Measurements from ENCODE around the gene CXCL3.
"Not testable (repeated sequence)": the region's sequence is repeated elsewhere in the genome, so short reads cannot be mapped to it uniquely, and the experiment has no call there.

The CXCL3 gene

DNA sequence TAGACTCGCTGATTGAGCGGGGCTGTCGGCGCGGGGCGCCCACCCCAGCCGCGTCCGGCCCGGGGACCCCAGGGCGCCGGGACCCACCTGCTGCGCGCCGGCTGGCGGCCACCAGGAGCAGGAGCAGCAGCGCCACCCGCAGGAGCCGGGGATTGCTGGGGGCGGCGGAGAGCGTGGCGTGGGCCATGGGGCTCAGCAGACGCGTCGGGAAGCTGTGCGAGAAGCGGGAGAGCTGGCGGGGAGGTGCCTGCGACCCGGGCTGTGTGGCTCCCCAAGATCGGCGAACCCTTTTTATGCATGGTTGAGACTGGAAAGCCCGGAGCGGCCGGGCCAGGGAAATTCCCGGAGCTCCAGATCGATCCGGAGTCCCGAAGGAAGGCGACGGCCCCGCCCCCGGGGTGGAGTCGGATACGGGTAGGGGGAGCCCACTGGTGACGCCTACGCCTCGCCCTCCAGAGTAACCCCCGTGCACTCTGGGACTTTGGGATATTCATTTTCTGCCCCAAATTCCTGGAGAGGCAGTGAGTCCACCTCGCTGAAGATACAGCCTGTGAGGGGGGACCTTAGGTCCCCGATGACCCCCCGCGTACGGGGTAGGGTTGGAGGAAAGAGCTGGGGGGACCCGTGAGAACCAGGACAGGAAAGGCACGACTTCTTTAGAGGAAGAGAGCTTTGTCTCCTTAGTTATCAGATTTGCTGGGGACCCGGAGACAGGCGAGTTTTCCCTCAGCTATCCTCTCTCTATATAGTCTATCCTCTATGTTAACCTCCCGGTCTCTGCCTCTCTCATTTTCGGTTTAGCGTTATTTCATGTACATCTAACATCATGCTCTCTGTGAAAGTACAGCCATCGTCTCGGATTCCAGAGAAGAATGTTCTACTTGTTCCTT lies at the start of gene CXCL3:
CXCL3 (minus strand) TSS at position 265 of the 890 bp plus-strand sequence; CDS start at position 187, 78 bp downstream.
- DNase-seq: peak; percentile 71
- in situ Hi-C loops (cut with HindIII; ENCODE audit: low pct_ligation_motif_present, low pct_unique_long_range_greater_than_20kb, low sequenced_read_pairs): no loop called here

DNA sequence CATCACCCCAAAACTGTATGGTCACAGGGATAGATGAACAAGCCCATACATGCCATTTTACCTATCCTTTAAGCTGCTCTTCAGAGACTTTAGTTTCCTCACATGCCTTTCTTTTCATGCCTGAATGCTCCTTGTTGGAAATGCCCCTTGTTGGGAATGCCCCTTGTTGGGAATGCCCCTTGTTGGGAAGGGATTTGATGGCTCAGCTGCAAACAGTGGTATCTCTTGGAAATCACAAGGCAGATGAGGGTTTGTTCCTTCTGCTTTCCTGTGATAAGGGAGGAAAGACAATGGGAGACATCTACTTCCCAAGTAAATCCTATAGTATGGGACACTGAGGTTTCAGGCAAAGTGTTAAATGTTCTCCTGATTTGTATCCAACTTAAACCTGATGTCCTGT lies 49.0 kb upstream of the CXCL3 start:
- in situ Hi-C loops (cut with HindIII; ENCODE audit: low pct_ligation_motif_present, low pct_unique_long_range_greater_than_20kb, low sequenced_read_pairs): no loop called here
- no peak for DNase-seq

DNA sequence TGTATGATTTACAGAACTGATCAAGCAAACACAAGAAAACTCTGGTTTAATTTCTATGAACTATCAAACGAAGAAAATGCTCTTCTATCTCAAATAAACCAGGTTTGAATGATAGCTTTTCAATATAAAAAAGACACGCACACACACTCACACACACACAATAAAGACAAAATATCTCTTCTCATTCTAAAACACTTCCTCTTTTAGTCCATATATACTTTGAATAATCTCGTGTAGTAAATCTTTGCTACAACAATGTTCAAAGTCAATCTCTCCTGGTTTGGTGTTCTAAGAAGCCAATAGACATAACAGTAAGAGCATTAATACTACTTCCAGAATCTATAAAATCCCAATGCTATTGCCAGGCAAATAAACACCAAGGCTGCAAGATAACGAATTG lies 47.2 kb upstream of the CXCL3 start:
- no peak for DNase-seq
- in situ Hi-C loops (cut with HindIII; ENCODE audit: low pct_ligation_motif_present, low pct_unique_long_range_greater_than_20kb, low sequenced_read_pairs): no loop called here

DNA sequence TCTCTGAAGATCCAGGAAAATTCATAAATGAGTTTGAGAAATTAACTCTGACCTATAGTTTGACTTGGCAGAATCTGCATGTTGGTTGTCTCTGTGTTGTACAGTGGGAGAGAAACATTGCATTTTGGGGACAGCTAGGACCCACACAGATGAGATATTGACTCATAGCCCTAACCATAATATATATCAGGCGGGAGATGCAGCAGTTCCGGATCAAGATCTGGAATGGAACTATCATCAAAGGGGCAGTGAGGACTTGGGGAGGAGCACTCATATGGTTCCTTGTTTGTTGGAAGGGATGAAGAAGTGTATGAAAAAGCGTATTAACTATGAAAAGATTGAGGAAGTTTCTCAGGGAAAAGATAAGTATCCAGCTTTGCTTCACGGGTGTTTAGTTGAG lies 46.5 kb upstream of the CXCL3 start:
- no peak for DNase-seq
- in situ Hi-C loops (cut with HindIII; ENCODE audit: low pct_ligation_motif_present, low pct_unique_long_range_greater_than_20kb, low sequenced_read_pairs): no loop called here

DNA sequence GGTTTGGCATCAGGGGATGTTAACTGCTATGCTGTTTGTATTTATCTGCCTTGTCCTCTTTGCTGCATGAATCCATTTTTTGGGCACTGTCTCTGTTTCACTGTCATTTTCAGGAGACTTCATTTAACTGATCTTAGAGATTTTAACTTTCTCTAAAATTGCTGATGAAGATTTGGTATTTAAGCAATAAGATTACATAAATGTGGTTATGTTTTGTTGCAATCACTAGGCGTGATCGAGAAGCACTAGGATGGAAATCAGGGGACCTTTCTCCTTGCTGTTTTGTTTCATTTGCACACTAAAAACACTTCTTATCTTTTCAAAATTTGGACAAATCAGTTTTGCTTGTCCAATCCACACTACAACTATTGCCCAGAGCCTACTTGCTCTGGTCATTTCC lies 45.1 kb upstream of the CXCL3 start:
- in situ Hi-C loops (cut with HindIII; ENCODE audit: low pct_ligation_motif_present, low pct_unique_long_range_greater_than_20kb, low sequenced_read_pairs): no loop called here
- no peak for DNase-seq

DNA sequence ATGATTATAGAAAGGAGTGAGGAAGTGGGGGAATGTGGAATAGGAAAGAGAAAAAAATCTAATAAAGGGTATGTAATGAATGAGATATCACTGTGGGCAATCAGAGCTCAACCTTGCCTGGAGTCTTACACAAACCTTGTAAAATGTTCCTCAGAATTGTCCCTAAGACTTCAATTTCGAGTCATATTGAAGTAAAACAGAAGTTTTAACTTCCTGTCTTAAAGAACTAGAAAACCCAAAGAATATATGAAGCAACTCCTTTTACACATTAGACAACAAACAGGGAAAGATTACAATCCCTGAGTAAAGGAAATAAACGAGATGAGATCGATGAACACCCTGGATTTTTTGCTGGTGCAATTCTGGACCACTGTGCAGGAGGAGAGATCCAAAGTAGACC lies 42.5 kb upstream of the CXCL3 start:
- in situ Hi-C loops (cut with HindIII; ENCODE audit: low pct_ligation_motif_present, low pct_unique_long_range_greater_than_20kb, low sequenced_read_pairs): no loop called here
- no peak for DNase-seq

DNA sequence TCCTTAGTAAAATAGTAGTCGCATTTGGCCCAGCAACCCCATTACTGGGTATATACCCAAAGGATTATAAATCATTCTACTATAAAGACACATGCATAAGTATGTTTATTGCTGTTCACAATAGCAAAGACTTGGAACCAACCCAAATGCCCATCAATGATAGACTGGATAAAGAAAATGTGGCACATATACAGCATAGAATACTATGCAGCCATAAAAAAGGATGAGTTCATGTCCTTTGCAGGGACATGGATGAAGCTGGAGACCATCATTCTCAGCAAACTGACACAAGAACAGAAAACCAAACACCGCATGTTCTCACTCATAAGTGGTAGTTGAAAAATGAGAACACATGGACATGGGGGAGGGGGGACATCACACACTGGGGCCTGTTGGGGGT lies 41.9 kb upstream of the CXCL3 start:
- in situ Hi-C loops (cut with HindIII; ENCODE audit: low pct_ligation_motif_present, low pct_unique_long_range_greater_than_20kb, low sequenced_read_pairs); DNase-seq: not testable (repeated sequence)

DNA sequence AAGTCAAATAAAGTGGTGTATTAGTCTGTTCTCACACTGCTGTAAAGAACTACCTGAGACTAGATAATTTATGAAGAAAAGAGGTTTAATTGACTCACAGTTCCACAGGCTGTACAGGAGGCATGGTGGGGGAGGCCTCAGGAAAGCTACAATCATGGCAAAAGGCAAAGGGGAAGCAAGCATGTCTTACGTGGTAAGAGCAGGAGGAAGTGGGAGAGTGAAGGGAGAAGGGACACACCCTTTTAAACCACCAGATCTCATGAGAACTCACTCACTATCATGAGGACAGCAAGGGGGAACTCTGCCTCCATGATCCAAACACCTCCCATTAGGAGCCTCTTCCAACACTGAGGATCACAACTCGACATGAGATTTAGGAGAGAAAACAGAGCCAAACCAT lies 40.5 kb upstream of the CXCL3 start:
- DNase-seq; in situ Hi-C loops (cut with HindIII; ENCODE audit: low pct_ligation_motif_present, low pct_unique_long_range_greater_than_20kb, low sequenced_read_pairs): not testable (repeated sequence)

DNA sequence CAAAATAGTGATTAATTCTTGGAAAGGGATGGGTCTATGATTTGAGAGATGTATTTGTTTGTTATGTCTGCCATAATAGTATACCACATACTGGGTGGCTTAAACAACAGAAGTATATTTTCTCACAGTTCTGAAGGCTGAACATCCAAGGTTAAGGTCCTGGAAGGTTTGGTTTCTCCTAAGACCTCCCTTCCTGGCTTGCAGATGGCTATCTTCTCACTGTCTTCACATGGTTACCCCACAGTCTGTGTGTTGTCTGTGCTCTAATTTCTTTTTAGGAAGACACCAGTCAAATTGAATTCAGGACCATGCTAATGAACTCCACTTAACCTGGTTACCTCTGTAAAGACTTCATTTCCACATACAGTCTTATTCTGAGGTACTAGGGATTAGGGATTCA lies 34.9 kb upstream of the CXCL3 start:
- in situ Hi-C loops (cut with HindIII; ENCODE audit: low pct_ligation_motif_present, low pct_unique_long_range_greater_than_20kb, low sequenced_read_pairs): no loop called here
- no peak for DNase-seq

DNA sequence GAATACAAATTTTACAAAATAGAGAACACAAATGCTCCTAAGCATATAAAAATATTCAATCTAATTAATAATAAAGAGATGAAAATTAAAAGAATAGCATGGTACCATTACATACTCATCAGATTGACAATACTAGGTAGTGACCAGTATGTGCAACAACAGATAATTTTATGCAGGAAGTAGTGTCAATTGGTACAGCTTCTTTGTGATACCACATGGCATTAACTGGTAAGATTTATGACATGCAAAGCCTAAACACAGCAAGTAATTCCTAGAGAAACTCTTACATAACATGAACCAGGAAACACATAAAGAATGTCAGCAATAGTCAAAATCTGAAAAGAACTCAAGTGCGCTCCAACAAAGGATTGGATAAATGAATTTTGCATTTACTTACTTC lies 34.2 kb upstream of the CXCL3 start:
- no peak for DNase-seq
- in situ Hi-C loops (cut with HindIII; ENCODE audit: low pct_ligation_motif_present, low pct_unique_long_range_greater_than_20kb, low sequenced_read_pairs): no loop called here

DNA sequence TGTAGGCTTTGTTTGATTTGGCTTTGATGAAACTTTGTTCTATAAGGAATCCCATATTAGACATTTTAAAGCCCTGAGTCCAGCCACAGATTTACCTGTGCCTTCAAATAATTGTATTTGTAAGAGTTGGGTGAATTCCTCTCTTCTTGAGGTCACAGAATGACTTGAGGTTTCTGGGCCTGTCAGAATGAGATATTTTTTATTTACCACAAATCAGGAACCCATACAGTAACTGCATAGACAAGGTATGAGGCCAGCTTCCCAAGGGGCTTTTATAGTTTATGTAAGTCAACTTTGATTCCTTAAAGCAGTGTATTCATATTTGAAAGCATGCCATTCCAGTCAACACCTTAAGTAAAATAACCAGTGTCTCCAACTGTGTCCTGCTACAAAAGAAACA lies 29.1 kb upstream of the CXCL3 start:
- DNase-seq: no peak
- in situ Hi-C loops (cut with HindIII; ENCODE audit: low pct_ligation_motif_present, low pct_unique_long_range_greater_than_20kb, low sequenced_read_pairs): no loop called here

DNA sequence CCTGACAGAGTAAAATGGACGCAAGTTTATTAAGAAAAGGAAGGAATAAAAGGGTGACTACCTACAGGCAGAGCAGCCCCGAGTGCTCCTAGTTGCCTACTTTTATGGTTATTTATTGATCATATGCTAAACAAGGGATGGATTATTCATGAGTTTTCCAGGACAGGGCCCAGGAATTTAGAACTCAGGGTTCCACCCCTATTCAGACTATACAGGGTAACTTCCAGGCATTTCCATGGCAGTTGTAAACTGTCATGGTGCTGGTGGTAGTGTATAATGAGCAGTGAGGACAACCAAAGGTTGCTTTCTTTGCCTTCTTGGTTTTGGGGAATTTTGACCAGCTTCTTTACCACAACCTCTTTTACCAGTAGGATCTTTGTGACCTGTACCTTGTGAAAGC lies 27.7 kb upstream of the CXCL3 start:
- no peak for DNase-seq
- in situ Hi-C loops (cut with HindIII; ENCODE audit: low pct_ligation_motif_present, low pct_unique_long_range_greater_than_20kb, low sequenced_read_pairs): no loop called here

DNA sequence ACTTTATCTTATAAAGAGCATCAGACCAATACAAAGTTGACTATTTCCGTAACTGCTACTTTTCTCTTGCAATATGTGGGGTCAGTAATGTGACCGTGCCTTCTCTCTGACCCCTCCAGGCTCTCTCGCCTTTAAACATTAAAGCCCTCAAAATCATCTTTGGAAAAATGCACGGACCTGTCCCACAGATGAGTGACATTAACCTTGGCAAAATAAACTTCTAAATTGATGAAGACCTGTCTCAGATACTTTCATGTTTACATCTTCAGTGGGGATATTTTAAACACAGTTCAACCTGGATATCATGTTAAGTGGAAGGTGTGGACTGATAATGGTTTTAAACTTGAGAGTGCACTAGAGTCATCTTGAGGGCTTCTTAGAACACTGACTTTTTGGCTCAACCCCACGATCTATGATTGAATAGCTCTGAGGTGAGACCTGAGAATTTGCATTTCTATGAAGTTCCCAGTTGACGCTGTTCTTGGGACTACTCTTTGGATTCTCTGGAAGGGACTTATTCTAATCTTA lies 26.7 kb upstream of the CXCL3 start:
- in situ Hi-C loops (cut with HindIII; ENCODE audit: low pct_ligation_motif_present, low pct_unique_long_range_greater_than_20kb, low sequenced_read_pairs): no loop called here

DNA sequence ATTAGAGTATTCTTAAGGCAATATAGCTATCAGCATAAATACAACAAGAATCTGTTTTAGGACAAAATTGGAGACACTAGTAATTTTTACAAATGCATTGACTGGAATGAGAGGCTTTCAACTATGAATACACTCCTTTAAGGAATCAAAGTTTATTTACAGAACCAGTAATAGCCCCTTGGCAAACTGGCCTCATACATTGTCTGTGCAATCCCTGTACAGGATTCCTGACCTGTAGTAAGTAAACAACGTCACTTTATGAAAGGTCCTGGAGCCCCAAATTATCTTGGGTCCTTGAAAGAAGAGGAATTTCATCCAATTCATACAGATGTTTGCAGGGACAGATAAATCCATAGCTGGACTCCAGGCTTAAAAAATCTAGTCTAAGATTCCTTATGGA lies 25.4 kb upstream of the CXCL3 start:
- in situ Hi-C loops (cut with HindIII; ENCODE audit: low pct_ligation_motif_present, low pct_unique_long_range_greater_than_20kb, low sequenced_read_pairs): no loop called here
- no peak for DNase-seq

More for the DNA sequence above, 26.7 kb upstream of the CXCL3 start:
- no peak for DNase-seq

DNA sequence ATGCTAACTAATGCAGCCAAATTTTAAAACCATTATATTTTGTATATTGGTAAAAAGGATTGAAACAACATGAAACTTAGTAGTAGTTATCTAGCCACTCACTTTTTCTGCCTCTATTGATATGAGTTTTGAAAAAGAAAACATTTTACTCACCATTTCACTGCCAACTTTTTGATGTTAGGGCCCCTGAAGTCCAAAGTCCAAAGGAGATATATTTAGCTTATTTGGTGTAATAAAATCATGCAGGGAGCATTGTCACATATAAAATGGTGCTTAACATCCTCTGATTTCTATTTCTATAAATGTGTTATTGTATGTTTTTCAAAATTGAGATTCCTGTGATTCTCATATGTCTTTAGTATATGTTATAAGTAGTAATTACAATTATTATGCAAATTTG lies 24.5 kb upstream of the CXCL3 start:
- in situ Hi-C loops (cut with HindIII; ENCODE audit: low pct_ligation_motif_present, low pct_unique_long_range_greater_than_20kb, low sequenced_read_pairs): no loop called here
- no peak for DNase-seq

DNA sequence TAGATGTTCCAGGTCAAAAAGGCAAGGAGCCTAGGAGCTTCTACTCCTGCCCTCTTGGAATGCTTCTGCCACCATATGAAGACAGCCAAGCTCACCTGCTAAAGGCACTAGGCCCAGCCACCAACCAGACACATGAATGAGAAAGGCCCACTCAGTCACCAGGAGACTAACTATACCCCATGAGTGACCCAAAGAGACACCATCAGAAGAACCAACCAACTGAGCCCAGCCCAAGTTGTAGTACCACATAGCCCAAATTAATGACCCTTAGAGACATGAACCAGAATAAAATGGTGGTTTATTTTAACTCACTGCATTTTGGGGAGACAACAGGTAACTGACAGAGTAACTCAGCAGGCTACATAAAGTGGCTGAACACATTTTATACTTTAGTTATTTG lies 22.9 kb upstream of the CXCL3 start:
- no peak for DNase-seq
- in situ Hi-C loops (cut with HindIII; ENCODE audit: low pct_ligation_motif_present, low pct_unique_long_range_greater_than_20kb, low sequenced_read_pairs): no loop called here

DNA sequence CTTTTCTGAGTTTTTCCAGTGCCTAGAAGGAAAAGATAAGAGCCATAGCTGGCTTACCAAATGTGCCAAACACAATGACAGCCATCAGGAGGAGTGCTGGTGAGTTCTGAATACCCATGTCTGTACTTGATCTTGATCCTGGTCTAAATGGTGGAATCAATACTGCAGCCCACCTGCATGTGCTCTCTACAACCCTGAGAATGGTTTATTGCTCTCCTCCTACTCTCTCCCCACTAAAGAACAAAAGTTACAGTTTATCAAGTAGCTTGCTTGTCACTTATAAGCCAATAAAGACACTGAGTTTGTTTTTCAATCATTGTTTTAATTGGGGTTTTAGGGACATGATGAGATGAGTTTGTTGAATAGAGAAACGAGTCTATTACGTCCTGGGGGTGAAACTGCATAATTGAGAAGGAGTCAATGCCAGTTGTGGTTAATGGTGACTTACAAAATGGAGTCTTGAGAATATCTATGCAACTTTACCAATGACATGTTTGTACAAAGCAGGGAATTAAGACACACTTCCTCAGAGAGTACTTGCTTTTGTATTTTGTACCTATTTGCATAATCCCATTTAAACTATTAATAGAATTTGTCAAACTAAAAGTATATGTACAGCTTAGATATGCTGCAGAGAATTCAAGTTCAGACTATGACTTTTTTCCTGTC lies 20.8 kb upstream of the CXCL3 start:
- no peak for DNase-seq
- in situ Hi-C loops (cut with HindIII; ENCODE audit: low pct_ligation_motif_present, low pct_unique_long_range_greater_than_20kb, low sequenced_read_pairs): no loop called here

DNA sequence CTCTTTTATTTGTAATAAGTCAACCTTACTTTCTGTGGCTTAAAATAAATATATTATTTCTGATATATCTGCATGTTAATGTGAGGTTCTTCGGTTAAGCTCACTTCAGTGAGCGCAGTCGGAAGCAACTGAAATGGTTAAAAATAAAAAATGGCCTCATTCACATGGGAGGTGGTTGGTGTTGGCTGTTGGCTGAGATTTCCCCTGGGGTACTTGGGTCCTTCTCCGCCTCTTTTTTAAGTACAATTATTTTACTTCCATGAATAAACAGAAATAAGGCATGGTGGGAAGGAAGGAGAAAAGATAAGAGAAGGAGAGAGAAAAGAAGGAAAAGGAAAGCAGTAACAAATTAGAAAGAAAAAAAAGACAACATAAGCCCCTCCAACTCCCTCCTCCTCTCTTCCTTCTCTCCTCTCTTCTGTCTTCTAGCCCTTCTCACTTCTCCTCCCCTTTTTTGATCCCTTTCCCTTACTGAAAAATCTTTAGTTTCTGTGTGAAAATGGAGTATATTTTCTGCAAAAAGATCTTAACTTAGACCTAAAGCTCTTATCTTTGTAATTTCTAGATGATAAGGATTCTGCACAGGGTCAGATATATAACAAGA lies 19.7 kb upstream of the CXCL3 start:
- in situ Hi-C loops (cut with HindIII; ENCODE audit: low pct_ligation_motif_present, low pct_unique_long_range_greater_than_20kb, low sequenced_read_pairs): no loop called here
- DNase-seq: no peak

DNA sequence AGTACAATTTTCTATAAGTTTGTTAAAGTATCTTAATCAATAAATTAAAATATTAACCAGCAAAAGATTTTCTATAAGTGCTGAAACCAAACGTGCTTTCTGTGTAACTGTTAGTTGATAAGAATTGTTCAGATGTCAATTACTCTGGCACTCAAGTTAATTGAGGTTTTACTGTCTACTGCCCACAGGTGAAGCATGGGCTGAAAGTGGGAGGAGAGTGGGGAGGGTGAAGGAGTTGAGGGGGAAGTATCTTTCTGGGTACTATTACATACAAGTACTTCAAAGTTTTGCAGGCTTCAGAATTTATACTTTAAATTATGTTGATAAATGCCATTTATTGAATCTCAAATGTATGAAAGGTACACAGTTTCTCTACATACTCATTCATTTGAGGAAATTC lies 19.1 kb upstream of the CXCL3 start:
- DNase-seq: no peak
- in situ Hi-C loops (cut with HindIII; ENCODE audit: low pct_ligation_motif_present, low pct_unique_long_range_greater_than_20kb, low sequenced_read_pairs): no loop called here
